ENCODE data around the gene ZNF609.

DNA sequence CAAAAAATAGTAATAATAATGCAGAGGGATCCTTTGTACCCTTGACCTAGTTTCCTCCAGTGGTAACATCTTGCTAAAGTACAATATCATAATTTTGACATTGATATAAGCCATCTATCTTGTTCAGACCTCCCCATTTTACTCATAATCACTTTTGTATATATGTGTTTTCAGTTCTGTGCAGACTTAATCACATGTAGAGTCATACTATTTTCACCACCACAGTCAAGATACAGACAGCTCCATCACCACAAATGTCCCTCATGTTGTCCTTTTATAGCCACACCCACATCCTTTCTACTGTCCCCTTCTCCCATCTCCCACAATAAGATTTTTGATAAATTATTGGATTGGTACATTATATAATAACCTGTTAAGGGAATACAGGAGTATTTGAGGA is 25.4 kb downstream of the ZNF609 start:
- TF ChIP-seq, protein P1, sequence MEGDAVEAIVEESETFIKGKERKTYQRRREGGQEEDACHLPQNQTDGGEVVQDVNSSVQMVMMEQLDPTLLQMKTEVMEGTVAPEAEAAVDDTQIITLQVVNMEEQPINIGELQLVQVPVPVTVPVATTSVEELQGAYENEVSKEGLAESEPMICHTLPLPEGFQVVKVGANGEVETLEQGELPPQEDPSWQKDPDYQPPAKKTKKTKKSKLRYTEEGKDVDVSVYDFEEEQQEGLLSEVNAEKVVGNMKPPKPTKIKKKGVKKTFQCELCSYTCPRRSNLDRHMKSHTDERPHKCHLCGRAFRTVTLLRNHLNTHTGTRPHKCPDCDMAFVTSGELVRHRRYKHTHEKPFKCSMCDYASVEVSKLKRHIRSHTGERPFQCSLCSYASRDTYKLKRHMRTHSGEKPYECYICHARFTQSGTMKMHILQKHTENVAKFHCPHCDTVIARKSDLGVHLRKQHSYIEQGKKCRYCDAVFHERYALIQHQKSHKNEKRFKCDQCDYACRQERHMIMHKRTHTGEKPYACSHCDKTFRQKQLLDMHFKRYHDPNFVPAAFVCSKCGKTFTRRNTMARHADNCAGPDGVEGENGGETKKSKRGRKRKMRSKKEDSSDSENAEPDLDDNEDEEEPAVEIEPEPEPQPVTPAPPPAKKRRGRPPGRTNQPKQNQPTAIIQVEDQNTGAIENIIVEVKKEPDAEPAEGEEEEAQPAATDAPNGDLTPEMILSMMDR (conservative IDR thresholded peaks at IDR 0.05; ENCODE audit: low read depth, low read length): no peak
- TF ChIP-seq EZH2 (IDR thresholded peaks at IDR 0.05; ENCODE audit: borderline replicate concordance, low read depth, low read length, poor library complexity, severe bottlenecking): no peak

Data from A673 (cell line).